Right renal pelvis (tissue), 4 donors: Measurements from ENCODE around the gene PRCD. TPM values are rescaled to one million over a fixed set of nuclear protein-coding genes. Genes with fewer than 3 reads are reported as not detected.

Source experiments
- DNase-seq, 4 donors: peaks; one replicate each; pipeline ENCODE4 v3.0.0-alpha.2; 2013; ENCODE audit warnings: low read depth in 4 of 4, low spot score in 3 of 4, missing footprints in 1 of 4
- polyA plus RNA-seq, 4 donors: library from polyadenylated mRNA; unstranded; fragments of 120-200 nt; gene quantifications; one replicate each; pipeline ENCODE4 v1.2.1, GENCODE V29; 2013; ENCODE audit not compliant: insufficient read length in 4 of 4

The PRCD gene, protein sequence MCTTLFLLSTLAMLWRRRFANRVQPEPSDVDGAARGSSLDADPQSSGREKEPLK
- 1 to 10 TPM; 2.7 to 4.0 (median 3.4) TPM for polyA plus RNA-seq

DNA sequence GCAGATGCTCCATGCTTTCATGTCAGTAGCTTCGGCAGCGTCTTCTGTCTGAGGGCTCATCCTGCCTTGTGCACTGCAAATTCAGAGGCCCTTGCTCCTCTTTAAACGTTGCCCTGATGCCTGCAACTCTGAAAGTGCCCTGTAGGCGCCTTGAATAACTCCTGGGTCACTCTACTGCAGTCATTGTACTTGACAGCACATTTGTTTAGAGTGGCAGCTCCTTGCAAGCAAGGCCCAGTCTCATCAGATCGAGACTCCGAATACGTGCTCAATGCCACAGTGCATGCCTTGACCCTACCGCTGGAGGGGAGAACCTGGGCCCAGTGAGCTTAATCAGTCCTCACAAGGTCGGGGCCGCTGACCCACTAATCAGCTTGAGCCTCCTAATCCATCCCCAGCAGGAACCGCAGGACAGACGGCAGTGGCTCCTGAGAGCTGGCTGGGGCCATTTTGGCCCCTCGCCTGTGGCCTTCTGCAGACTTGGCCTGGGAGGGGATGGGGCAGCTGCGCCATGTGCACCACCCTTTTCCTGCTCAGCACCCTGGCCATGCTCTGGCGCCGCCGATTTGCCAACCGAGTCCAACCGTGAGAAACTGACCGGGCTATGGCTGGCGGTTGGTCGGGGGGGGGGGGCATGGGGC is at the start of gene PRCD:
Gene PRCD, plus strand, starts transcription at position 414 of the 641 bp plus-strand sequence. Its CDS starts 98 bp downstream, at position 512.
- DNase-seq = no peak

DNA sequence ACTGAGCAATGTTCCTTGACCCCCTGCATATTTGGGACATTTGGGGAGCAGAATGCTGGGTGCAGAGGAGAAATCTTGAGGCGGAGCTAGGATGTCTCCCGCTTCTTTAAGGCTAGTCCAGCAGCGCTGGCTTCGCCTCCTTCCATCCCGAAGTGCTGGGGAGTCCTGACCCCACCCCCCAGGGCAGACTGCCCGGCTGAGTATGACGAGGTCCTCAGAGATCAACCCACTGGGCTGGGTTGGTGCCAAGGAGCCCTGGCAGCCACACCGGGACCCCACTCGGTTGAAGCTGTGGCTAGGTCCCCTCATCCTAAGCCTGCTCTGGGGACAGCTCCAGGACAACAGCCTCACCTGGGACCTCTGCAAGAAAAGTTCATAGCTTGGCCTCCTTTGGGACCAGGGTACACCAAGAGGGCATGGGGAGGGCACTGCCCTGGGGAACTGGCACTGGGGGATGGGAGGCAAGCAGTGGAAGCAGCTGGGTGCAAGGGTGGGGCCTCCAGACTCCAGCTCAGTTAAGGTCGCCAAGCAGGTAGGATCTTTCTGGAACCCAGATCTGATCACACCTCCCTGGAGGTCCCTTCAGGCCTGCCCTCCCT is 49.6 kb upstream of the PRCD start:
- DNase-seq = no peak

DNA sequence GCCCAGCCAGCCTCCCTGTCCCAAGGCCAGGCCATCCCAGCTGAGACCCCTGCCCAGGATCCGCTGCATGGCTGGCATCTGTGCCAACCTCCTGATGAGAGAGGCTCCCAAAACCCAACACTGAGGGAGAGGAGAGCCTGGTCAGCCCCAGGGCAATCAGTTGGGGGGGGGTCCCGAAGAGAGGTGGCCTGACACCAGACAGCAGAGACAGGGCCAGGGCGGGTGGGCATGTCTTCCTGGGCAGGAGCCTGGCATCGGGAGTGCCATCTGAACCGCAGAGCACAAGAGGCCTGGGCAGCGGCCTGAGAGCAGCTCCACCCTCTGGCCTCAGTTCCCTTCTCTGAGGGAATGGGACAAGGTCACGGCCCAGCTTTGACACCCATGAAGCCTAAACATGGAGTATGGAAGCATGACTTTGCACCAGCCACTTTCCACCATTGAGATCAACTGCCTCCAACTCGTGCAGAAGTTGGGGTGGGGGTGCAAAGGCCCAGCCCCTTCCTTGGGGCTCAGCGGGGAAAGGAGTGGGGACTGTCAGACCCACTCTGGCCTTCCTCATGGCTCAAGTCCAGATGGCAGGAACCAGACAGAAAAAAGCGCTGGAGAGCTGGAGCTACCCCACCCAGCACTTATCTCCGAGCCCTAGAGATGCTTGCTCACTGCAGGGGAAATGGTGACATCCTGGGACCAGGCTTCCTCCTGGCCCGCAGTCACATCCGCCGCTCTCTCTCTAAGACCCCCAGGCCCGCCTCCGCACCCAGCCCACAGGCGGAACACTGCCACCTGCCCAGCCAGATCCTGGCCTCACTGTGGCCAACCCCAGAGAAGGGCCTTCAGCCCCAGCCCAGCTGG is 48.3 kb upstream of the PRCD start:
- DNase-seq = no peak

DNA sequence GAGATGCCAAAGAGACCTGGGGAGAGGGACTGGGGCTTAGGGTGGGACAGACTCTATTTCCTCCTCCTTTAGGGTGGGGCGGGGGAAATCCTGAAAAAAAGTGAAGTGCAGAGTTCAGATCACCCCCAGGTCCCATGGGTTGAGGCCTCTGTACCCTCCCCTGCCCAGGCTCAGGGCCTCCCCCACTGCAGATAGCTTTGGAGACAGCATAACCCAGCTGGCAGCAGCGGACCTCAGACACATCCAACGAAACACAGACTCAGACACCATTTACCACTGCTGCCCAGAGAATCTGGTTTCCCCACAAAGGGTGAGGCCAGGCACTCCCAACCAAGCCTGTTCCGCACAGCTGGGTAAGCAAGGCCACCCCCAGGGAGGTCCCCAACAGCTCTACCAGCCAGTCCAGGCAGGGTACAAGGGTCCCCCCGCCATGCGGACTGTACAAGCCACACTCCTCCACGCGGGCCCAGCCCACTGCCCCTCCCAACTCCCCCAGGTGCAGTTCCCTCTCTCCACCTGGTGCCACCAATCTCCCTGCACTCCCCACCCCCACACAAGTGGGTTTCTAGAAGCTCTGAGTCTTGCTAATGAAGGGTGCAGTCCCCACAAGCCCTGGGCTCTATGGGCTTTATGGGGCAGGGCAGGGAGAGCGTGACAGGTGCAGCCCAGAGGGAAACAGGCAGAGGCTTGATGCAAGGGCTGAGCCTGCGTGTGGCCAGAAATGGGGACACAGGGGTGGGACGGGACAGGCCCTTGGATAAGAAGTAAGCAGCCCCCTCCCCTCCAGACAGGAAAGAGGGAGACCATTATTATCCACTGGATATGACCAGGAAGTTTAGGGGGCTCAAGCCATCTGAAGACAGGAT is 47.5 kb upstream of the PRCD start:
- no peak for DNase-seq

DNA sequence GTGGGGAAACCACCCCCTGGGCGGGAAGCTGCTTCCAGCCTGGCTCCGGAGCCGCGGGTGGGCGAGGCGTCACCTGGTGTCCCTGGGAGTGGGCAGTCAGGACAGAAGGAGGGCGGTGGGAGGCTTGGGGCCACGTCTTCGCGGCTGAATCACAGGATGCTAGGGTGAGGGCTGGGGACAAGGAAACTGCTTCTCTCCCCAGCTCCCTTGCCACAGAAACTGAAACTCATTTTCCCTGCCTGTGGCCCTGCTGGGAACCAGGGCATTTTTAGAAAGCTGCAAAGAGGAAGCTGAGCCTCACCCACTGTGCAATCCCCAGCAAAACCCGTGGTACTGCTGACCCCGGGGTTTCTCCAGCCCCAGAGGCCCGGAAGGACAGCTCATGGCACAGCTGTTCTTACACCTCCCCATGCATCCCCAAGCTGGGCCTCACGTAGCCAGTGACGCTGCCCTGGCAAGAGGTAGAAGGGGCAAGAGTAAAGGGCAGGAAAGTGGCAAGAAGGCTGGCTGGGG is 46.8 kb upstream of the PRCD start:
- no peak for DNase-seq

DNA sequence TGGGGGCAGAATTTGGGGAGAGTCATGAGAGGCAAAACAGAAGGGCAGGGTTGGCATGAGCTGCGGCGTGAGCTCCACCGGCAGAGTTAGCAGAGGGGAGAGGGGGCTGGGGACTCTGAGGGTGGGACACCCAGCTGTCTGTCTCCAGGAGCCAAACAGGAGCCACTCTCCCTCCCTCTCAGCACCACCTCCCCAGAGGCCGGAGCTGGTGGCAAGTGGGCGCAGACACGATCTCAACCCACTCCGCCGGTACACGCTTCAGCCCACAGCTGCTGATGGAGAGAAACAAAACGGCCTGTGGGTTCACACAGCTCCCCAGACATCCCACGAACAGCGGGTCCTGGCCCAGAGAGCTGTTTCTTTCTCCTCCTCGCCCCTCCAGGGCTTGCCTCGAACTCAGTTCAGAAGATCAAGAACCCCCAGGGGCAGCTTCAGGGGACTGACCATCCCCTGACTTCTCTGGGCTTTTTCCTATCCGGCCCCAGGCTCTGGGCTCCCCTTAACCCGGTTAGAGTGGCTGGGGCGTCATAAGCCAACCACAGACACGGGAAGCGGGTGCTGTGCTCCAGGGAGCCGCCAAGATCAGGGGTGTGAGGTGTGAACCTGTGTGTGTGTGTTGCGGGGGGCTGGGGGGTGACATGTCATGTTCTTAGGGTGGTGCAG is 46.2 kb upstream of the PRCD start:
- DNase-seq = no peak

DNA sequence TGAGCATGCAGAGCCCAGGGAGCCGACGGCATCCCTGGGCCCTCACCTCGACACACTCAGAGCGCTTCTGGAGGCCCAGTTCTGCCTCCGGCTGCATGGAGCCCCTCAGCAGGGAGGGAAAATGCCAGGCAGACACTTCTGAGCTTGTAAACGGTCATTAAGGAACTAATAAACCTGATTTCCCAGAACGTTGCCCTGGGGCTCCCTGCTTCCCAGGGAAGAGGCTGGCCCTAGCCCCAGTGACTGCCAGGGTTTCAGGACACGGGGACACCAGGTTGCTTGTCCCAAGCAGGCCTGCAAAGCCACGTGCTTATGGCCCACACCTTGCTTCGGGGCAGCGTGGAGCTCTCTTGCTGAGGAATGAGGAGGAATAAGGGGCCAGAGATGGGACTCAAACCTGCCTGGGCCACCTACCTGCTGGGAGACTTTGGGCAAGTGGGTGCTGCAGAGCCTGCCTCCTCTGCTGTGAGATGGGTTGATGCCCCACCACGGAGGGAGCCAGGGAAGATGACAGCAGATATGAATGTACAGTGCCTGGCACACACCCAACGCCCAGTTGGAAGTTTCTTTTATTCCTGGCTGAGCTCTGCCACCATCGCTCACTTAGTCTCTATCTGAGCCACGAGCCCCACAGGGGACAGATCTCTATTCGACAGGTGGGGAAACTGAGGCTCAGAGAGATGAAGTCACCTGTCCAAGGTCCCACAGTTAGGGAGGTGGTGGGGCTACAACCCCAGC is 44.0 kb upstream of the PRCD start:
- no peak for DNase-seq

DNA sequence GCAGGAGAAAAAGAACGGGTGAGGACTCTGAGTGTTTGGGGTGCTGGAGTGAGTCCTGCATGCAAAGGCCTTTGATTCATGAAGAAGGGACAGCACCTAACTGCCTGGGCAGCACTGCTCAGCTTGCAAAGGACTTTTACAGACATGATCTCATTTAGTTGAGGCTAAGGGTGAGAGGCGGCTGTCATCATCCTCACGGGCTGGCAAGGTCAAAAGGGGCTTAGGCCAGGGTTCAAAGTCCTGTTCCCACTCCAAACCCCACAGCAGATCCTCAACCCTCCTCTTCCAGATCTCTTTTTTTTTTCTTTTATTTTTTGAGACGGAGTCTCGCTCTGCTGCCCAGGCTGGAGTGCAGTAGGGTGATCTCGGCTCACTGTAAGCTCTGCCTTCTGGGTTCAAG is 43.4 kb upstream of the PRCD start:
- DNase-seq = no peak

DNA sequence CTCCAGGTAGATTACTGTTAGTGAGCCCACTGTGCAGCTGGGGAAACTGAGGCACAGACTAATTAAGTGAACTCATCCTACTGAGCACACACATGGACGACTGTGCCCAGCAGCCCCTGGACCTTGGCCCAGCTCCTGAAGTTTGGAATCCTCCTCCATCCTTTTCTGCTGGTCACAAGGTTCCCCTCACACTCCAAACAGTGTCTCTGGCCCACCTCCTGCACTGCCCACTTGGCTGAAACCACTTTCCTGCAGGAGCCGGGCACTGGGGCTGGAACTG is 42.2 kb upstream of the PRCD start:
- no peak for DNase-seq

DNA sequence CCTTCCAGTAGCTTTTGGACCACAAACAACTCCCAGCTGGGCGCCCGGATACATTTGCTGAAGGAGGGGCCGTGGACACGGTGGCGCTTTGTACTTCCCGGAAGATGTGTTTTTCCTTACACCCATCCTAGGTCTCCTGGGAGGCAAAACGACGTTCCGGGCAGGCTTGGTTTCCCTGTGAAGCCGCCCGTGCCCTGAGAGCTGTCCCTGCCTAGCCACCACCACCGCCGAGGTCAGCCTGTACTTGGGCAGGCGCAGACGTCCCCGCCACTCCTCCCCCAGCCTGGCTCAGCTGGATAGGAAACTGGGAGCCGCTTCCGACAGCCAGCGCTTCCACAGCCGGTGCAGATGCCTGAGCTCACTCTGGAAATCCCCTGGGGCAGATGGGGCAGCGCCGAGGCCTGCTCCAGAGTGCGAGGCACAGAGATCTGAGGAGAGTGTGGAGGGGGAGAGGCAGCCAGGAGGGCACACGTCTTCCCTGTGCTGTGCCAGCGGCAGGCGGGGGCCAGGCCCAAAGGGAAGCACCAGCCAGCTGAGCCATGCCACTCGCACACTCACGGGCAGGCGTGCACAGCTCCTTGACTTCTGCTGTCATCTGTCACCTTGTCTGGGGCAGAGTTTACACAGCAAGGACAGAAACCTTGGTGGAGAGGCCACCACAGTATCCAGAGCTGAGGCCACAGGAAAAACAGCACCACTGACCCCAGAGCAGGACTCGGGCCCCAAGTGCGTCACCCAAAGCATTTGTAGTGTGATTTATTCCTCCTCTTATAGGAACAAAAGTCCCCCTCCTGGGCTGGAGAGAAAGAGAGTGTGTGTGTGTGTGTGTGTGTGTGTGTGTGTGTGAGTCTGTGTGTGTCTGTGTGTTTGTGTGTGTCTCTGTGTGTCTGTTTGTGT is 41.6 kb upstream of the PRCD start:
- no peak for DNase-seq

DNA sequence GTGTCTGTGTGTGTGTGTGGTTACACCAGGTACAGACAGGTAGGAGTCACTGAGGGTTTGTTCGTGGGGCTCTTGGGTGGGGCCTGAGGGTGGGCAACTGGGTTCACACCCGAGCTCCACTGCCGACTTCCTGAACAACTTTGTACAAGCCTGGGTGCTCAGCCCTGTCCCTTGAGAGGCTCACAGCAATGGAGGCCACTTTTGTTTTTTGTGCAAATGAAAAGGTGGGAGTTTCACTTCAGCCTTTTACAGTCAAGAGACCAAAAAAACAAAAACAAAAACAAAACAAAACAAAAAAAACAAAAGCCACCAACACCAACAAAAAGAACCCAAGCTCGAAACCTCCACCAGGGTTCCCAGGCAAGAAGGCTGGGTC is 41.0 kb upstream of the PRCD start:
- DNase-seq = no peak

DNA sequence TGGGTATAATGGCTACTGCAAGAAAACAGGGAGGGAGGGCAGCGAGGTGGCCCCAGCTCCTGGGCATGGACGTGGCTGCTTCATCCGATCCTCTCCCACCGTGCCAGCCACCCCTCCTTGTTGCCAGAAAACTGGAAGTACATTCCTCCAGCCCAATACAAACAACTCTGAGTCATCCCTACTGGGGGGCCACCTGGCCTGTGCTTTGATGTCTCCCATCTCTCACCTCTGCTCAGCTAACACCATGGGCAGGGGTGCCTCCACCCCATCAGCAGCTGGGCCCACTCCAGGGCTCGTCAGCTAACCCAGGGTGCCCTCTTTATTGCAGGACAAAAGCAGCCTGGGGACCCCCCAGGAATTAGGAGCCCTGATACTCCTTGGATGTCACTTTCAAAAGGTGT is 40.6 kb upstream of the PRCD start:
- DNase-seq = no peak

DNA sequence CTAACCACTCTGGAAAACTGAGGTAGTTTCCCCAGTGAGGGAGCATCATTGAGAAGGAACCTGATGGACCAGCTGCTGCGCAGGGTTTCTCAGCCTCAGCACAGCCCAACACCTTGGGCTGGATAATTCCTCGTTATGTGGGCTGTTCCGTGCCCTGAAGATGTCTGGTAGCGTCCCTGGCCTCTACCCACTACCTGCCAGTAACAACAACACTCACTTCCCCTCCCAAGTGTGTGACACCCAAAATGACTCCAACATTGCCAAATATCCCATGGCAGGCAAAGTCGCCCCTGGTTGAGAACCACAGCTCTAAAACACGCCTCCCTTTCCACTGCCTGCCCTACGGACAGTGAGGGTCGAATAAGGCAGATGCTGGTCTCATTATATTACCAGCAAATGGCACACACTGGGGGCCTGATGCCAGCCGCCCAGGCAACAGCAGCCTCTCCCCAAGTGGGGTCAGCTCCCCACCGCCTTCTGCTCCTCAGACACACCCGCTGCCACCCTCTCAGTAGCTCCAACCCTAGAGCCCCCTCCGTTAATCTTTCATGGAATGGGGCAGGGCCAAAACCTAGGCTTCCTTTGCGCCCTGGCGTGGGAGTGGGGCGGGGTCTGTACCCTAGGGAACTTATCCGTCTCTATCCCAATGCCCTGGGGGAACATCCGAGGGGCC is 39.6 kb upstream of the PRCD start:
- no peak for DNase-seq

DNA sequence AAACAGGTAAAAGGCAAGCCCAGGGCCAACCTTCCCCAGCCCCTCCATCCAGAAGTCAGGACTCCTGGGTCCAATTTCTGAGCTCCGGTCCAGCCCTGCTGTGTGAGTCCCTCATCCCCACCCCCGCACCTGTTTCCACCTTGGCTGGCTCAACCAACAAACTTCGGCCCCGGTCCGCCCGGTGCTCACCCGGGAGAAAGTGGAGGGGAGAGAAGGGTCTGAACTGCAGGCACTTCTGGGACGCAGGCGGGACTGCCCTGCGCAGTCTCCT is 39.2 kb upstream of the PRCD start:
- no peak for DNase-seq

DNA sequence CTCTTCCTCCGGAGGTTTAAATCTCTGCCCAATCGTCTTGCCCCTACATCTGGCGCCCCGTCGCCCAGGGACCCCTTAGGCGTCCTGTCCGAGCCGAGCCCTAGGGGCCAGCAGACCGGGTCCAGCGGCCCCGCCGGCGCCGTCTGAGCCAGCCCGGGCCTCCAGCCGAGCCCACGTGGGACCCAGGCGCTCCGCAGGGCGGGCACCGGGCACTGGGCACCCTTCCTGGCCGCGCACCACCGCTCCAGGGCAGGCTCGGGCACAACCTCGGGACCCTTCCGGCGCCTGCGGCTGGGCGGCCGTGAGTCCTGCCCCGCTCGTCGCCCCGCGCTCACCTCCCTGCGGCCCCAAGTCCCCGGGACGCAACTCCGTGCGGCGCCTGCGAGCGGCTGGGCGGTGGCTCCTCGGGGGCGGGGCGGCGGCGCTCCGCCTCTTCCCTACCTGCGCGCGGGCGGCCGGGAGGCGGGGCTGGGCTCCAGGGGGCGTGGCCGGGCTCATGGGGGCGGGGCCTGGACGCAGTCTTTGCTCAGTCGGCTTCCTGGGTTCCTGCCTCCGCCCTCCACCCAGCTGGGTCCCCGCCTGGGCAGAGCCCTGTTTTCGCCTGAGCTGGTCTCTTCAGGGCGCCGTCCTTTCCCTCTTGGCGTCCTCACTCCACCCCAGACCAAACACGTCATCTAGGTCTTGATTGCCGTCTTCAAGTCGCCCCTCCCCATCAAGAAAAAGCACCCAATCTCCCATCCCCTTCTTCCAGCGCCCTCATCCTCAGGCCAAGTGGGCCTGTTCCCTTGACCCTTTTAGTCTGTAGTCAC is 38.6 kb upstream of the PRCD start, which contains the start of gene RHBDF2:
Gene RHBDF2, minus strand, starts transcription at position 406 of the 809 bp plus-strand sequence. CDS start 19,899 bp downstream, outside the sequence.
- DNase-seq = no peak

DNA sequence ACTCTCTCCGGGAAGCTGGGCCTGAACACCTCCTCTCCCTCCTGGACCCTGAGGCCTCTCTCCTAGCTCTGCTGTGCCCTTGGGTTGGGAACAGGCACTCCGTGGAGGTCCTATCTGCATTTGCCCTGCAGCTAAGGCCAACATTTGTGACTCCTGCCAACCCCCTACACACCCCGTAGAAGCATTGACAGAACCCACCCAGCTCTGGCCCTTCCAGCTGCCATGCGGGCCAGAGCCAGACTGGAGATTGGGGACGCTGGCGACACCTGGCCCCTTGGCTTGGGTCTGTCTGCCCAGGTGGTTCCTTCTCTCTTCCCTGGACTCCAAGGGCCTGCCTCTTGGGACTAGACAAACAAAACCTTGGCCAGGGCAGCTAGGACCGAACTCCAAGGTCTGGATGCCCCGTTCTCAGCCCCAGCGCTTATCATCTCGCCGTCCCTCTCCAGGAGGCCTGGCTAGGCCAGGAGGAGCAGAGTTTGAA is 38.0 kb upstream of the PRCD start:
- no peak for DNase-seq
